Renal pelvis (tissue), 4 donors: ENCODE measurements around the gene CCDC92B. TPM values are rescaled to one million over a fixed set of nuclear protein-coding genes. Genes with fewer than 3 reads are reported as not detected.
"Not testable (repeated sequence)": the region's sequence is repeated elsewhere in the genome, so short reads cannot be mapped to it uniquely, and the experiment has no call there.

Experiments used
- DNase-seq: peaks from one replicate; pipeline ENCODE4 v3.0.0-alpha.2; 2013
- polyA plus RNA-seq, 3 donors: library from polyadenylated mRNA; unstranded; fragments of 120-200 nt; gene quantifications; one replicate each; pipeline ENCODE4 v1.2.1, GENCODE V29; 2013; ENCODE audit not compliant: insufficient read length in 3 of 3

CCDC92B gene
- polyA plus RNA-seq, 3 donors, result 0.14 to 0.43 (median 0.27) TPM

DNA sequence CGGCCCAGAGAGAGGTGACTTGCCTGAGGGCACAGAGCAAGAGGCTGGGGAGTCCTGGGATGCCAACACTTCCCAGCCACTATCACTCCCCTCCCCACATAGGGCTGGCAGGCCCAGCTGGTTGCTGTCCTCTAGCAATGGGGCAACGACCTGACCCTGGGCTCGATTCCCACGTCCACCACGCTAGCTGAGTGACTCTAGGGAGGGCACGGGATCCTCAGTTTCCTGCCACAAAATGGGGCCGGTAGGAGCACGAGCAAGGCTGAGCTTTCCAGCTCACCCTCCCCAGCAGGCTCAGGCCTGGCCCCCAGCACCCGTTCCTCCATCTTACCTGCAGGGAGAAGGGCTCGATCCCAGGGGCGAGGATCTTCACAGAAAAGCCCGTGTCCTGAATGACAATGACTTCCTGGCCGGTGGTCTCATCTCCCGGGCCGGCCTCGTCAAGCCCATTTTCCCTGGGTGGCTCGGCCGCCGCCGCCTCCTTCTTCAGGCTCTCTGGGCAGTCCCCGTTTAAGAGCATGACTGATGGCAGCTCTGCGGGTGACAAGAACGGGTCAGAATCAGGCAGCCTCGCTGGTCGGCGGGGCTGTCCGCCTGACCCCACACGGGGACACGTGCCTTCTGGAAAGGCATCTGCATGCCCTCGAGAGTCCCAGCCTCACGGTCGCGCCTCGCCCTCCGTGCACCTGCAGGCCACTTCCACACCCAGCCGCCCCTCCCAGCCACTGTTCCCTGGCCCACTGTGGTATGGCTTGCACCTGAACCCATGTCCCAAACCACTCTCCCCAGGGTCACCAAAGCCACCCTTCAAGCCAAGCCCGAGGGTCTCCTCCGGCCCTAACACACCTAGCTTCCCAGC lies 45.2 kb downstream of the CCDC92B start:
- DNase-seq, result no peak

DNA sequence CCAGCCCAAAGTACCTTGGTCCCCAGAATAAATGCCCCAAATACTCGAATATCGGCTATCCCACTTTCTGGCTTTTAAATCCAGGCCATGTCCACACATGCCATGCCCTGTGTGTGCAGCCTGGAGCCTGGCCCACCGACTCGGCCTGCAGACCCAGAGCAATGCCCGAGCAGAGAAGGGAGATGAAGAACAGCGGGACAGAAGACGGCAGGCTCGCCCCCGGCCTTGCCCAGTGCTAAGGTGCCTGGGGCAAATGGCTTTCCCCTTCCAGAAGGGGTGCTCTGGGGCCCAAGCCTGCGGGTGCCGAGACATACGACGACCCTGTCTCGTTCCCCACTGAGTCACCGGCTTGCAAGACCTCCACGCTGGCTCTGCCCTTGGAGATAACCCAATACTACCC lies 45.8 kb downstream of the CCDC92B start:
- DNase-seq, result no peak

DNA sequence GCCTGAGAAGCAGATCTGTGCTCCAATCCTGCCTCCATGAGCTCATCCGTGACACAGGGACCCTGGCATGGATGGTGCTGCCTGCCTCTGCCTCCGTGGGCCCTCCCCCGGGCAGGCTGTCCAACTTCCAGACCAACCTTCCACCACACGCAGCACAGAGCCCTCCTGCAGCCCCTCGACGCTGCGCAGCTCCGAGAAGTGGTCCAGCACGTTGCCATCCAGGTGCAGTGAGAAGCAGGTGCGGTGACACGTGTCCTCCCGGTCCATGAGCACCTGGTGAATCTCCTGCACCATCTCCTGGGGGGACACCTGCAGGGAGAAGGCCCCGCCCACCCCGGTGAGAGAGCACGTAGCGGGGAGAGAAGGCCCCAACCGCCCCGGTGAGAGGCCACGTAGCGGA lies 46.3 kb downstream of the CCDC92B start:
- DNase-seq, result no peak

DNA sequence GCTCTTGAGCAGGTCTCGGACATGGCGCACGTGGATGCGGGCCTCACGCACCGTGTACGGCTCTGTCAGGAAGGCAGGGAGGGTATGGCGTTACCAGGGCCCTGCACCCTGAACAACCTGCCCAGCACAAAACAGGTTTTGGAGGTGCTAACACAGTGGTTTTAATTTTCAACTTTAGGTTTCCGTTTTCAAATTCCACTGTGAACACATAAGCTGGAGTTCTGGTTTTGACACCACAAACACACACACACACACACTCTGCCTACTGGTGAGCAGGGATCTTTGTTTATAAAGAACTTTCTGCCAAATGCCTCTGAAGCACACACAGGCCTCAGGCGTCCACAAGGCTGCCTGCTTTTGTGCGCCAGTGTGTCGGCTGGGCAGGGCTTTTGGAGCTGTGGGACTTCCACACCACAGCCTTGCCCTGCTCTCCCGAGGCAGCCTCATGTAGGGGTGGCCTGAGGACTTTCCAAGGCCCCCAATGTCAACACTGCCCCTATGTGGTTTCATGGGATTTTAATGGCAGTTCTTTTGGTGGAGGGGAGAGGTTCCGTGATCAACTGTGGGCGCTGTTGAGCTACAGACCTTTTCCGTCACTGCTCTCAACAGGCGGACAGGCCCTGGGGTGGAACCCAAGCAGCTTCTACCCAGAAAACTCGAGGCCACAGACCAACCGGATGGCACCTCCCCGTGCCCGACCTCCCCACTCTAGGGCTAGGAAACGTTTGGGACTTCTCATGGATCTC lies 47.3 kb downstream of the CCDC92B start:
- DNase-seq, result no peak

DNA sequence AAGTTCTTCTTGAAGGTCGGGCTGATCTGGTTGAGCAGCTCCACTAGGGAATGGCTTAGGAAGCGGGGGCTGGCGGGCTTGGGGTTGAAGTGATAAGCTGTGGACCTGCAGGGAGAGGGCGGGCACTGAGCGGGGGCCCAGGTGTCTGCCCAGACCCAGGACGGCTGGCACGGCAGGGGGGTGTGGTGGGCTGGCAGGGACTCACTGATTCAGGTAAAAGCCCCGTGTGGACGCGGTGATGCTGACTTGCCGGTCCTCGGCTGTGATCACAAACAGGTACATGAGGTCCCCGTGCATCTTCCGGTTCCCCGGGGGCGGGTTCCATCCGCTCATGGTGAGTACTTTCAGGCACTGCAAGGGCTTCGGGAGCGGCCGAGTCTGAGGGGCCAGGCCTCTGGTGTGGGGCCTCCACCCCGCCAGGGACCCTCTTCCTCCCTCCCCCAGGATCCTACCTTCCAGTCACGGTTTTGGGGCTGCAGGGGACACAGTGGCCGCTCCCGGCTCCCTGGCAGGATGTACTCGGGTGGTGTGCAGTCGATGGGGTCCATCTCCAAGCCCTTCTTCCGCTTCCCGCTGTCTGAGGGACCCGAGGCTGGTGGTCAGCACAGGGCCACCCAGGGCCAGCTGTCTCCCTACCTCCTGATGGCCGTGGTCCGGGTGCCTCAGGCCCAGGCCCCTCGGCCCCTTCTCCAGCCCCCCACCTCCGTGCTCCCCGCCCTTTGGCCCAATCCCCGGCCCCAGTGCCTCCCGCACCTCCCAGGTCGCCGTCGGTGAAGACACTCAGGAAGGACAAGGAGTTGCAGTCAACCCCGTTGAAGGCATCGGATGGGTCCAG lies 48.1 kb downstream of the CCDC92B start:
- DNase-seq, result no peak

DNA sequence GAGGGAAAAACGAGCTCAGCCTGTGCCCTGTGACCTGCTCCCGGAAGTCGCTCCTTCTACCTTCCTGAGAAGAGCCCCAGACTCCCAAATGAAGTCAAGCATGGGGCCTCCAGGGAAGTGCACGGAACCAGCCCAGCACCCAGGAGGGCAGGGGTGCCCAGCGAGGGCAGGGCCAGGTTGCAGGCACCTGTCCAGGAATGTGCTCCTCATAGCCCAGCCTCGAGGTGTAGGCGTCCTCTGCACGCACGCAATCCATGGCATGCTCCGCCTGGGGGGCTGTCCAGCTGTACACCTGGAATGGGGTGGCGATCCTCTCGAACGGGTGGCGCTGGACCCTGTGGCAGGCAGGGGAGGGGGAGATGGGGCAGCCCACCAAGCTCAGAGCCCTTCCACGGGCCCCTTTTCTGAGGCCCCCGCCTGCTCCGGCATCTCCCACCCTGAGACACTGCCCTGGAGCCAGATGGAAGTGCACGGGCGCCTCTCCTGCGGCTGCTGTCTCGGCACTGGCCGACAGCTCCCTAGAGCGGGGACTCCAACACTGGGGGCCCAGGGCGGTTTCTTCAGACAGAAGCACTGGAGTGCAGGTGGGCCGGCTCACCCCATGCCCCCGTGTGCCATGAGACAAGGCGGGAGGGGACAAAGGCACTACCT lies 48.8 kb downstream of the CCDC92B start:
- DNase-seq, result no peak

DNA sequence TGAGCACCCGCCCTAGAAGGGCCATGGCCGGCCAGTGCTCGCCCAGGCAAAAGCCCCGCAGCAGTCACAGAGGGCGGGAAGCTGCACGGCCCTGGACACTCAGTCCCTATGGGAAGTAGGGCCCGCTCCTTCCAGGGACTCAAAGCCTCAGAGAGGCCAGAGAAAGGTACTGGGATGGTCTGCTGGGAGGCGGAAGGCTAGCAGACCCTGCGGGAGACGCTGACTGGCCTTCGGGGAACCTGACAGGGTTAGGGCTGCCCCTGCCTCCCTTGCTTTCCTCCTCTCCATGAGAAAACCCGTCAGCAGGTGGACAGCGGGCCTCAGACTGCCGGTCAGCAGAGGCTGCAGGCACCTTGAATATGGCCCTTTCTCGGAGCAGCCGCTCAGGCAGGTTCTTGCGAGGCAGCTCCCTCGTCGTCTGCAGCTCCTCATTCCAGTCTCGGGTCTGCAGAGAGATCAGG lies 49.4 kb downstream of the CCDC92B start:
- no peak for DNase-seq

DNA sequence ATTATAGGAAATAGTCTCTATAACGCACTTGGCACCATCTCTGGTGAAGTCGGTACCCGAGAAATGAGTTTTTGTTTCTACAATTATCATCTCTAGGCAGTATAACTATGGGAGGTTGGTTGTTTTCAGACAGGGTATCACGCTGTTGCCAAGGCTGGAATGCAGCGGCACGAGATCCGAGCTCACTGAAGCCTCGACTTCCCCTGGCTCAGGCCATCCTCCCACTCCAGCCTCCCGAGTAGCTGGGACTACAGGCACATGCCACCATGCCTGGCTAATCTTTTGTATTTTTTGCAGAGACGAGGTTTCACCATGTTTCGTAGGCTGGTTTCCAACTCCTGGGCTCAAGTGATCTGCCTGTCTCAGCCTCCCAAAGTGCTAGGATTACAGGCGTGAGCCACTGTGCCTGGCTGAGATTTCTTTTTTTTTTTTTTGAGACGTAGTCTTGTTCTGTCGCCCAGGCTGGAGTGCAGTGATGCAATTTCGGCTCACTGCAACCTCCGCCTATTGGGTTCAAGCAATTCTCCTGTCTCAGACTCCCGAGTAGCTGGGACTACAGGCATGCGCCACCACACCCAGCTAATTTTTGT lies 50.1 kb downstream of the CCDC92B start:
- DNase-seq, result not testable (repeated sequence)

DNA sequence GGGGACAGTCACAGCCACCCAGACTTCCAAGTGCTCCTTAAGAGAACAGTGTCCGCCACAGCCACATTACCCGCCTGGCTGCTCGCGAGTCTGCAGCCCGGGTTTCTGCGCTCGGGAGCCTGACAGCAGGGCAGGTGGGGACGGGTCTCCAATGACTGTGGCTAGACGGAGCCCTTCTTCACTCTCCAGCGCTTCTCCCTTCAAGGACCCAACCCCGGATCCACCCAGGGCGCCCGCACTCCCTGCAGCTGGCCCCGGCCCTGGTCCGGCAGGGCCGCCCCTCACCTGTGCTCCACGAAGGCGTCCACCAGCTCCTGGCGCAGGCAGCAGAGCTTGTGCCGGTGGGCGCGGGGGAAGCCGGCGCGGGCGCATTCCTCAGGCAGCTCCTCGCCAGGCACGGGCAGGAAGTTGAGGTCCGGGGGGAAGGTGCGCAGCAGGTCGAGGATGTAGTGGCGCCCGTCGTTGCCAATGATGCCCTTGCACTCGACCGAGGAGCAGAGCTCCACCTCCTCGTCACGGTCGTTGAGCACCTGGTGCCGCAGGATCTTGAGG lies 51.8 kb downstream of the CCDC92B start:
- DNase-seq, result no peak

DNA sequence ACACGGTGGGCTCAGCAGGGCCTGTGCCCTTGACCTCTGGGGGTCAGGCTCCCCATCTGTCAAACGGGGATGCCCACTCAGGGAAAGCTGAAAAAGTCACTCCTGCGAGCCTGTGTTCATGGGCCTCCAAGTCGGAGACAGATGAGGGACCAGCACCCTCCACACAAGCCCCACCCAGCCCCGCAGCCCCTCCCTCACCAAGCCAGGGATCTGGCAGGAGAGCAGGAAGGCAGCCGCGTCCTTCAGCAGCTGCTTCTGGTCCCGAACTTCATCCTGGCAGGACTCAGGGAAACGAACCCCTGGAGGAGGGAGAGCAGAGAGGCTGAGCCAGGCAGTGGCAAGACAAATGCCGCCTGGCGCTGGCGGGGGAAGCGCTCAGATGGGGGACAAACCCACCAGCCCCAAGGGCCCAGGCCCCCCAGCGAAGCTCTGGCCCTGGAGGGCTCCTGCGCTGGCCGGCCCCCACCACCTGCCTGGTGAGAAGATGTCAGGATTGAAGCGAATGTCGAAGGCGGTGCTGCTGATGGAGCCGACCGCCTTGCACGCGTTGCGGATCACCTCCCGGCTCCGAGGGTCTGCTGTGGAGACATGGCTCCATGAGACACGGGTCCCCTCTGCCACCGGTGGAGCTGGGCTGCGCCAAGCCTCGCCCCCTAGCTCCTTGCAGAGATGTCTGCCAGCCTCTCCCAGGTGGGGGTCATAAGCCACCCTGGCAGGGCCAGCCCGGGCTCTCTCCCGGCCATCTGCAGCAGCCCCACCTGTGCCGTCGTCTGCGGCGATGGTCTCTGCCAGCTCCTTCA lies 53.3 kb downstream of the CCDC92B start:
- no peak for DNase-seq

DNA sequence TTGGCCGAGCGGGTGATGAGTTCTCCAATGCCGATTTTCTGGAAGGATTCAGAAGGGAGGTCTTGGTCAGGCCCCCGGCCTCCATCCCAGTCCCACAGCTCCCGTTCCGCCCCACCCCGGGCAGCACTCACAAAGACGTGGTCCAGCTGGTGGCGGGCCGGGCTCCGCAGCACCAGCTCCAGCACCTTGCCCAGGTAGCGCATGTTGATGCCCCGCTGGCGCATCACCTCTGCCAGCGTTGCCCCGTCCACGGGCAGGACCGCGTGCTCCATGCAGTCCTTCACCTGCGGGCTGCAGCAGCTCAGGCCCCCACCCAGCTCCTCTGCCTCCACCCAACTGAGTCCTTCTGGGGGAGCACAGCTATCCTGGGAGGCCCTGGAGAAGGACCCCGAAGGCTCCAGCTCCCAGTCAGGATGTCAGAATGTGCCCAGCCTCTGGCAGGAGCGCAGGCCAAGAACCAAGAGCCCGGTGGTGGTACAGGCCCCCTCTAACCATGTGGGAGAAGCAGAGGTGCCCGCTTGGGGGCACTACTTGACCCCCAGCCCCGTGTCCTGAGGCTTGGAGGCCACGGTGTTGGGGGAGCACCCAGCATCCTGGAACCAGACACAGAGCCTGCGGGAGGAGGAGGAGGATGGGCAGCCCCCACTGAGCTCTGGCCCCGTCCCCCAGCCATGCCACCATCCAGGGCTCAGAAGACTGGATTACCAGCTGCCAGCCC lies 54.0 kb downstream of the CCDC92B start:
- DNase-seq, result no peak

DNA sequence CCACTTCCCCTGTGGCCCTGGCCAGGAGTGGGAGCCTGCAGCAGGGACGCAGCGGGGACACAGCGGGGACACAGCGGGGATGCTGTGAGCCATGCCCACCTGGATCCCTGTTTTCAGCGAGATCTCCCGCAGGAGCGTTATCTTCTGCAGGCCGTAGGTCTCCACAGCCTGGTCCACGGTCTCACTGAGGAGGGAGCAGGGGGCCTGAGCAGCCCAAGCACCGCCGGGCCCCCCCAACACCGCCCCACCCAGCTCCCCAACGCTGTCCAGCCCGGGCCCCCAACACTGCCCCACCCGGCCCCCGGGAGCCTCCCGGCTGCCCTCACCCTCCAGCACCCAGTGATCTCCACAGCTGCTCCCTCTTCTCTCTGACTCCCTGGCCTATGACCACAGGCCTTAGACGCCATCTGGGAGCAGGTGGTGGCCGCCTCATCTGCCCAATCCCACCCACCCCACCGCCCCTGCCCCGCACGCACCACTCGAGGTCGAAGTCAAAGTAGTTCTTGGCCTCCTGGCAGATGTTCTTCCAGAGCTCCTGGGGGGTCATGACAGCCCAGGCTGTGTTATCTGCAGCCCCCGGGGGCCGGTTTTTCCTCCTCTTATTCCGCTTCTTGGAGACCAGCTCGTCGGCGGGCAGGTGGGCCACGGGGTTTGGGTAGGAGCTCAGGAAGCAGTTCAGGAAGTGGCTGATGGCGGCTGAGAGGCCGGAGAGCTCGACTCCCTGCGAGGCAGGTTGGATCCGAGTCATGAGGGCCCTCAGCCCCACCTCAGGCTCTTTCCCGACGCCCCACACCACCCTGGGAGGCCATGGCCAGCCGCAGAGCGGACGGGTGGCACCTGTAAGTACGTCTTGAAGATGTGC lies 54.8 kb downstream of the CCDC92B start:
- no peak for DNase-seq

DNA sequence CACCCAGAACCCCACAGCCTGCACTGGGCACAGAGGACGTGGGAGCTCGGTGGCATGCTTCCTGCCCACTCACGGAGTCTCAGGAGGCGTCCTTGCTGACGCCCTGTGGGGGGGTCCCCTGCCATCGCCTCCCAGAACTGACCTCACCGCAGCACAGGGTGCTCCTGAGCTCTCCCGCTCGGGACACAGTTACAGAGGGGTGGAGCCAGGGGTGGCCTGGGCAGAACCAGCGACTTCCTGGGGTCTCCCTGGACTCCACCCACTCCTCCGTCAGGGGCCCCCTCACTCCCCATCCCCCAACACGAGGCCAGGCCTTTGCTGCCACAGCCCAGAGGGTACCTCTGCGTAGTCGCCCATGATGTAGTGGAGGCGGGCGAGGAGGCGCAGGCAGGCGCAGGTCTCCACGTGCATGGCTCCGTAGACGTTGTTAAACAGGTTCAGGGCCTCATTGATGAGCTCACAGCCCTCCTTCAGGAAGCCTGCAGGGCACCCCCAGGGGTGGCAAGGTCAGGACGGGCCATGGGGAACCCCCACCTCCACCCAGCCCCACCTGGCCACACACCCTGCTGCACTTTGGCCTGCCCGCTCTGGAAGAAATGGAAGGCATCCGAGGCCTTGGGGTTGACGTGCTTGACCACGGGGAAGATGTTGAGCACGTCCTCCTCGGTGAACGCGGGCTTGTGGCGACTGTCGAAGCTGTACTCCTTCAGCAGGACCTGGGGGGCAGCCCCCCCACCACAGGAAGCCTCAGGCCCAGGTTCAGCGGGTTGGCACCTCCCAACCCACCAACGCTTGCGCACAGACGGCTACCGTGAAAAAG lies 55.7 kb downstream of the CCDC92B start:
- DNase-seq, result no peak

DNA sequence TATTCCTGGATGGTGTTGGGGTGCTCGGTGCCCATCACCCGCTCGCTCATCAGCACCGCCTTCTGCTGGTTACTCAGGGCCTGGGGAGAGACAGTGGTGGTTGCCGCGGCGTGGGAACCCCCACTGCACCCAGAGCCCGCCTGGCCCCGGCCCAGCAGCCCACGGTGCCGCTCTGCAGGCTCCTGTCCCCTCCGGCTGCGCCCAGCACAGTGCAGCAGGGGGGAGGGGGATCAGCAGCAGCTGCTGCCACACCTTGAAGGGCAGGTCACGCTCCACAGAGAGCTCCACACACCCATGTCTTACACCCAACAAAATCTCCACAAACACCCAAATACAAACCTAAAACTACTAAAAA lies 56.7 kb downstream of the CCDC92B start:
- DNase-seq, result no peak

DNA sequence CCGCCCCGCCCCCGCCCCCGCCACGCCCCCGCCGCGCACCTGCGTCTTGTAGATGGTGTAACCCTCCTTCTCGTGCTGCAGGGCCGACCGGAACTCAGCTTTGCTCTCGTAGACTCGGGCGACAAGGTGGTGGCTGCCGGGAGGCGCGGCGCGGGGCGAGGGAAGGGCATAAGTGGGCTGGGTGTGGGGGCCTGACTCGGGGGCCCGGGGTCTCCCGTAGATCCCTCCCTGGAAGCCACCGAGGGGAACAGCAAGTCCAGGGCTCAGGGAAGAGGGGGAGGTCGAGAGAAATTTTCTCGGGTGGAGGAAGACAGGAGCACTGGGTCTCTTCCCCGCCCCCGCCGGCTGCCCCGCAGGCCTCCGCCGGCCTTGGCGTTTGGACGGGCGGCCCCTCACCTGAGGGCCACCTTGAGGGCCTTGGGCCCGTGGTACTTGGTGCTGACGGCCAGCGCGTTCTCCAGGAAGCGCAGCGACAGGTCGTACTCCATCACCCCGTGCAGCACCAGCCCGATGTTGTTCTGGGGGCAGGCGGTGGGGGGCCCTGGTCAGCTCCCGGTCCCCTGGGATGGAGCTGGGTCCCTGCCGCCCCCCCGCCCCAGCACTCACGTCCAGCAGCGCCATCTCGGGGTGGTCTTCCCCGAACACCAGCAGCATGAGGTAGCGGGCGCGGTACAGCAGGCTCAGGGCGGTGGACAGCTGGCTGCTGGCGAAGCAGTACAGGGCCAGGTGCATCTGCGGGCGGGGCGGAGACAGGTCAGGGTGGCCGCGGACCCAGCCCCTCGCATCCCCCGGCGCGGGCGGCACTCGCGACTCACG lies 57.3 kb downstream of the CCDC92B start:
- no peak for DNase-seq

DNA sequence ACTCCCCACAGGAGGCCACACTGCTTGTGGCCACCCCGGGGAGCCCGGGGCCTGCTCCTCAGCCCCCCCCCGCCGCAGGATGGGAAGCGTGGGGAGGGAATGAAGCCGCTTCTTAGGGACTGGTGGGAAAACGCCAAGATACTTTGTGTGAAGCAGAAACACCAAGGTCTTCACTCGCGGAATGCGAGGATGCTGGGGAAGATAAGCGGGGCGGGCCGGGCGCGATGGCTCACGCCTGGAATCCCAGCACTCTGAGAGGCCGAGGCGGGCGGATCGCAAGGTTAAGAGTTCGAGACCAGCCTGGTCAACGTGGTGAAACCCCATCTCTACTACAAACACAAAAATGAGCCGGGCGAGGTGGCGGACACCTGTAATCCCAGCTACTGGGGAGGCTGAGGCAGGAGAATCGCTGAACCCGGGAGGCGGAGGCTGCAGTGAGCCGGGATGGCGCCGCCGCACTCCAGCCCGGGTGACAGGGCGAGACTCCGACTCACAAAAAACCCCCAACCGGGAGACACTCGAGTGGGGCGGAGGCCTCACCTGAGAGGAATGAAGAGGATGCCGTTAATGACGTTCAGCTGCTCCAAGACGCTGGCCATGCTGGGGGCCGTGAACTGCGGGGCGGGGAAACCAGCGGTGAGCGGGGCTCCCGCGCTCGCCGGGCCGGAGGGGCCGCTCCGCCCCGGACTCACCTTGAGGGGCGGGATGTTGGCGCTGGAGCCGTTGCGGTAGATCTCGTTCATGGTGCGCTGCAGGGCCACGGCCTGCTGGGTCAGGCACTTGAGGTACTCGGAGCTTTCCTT lies 58.2 kb downstream of the CCDC92B start:
- no peak for DNase-seq
